GM12878 (cell line): ENCODE results near the gene LASP1. TPM values are rescaled to one million over a fixed set of nuclear protein-coding genes. Genes with fewer than 3 reads are reported as not detected.

Experiments
- BMI1 ChIP-seq: fragments of 450-650 bp; IDR thresholded peaks from 2 replicates; pipeline ENCODE4 v1.6.1; 2016; ENCODE audit warnings: mild to moderate bottlenecking, moderate library complexity, borderline replicate concordance
- EGR1 ChIP-seq, 2 experiments: IDR thresholded peaks; 1 replicate in 1 of 2; 2 replicates in 1 of 2; pipeline ENCODE4 v1.6.1; 2011 to 2012; ENCODE audit warnings: low read depth in 2 of 2, low read length in 2 of 2, borderline replicate concordance in 1 of 2, mild to moderate bottlenecking in 1 of 2, moderate library complexity in 1 of 2
- MTA3 ChIP-seq: IDR thresholded peaks from 2 replicates; pipeline ENCODE4 v1.6.1; 2012; ENCODE audit warnings: low read length, inconsistent platforms, borderline replicate concordance
- MYB ChIP-seq: fragments of 150-350 bp; IDR thresholded peaks from 2 replicates; pipeline ENCODE4 v1.6.1; 2014; ENCODE audit warnings: mild to moderate bottlenecking, low read depth, low read length, borderline replicate concordance
- NBN ChIP-seq: fragments of 450-650 bp; IDR thresholded peaks from 2 replicates; pipeline ENCODE4 v1.6.1; 2016
- POLR2AphosphoS2 ChIP-seq: IDR thresholded peaks from 2 replicates; pipeline ENCODE4 v1.6.1; 2011; ENCODE audit warnings: low read depth, mild to moderate bottlenecking, low read length, improper control_type of control experiment, moderate library complexity
- RELA ChIP-seq: fragments of 450-650 bp; IDR thresholded peaks from 2 replicates; pipeline ENCODE4 v1.8.0; 2014; ENCODE audit warnings: borderline replicate concordance; ENCODE audit not compliant: partially characterized antibody
- SMAD5 ChIP-seq: IDR thresholded peaks from 2 replicates; pipeline ENCODE4 v1.6.1; 2016; ENCODE audit warnings: antibody characterized with exemption, low read depth
- SUZ12 ChIP-seq: fragments of 200-600 bp; sonication (generic); IDR thresholded peaks from one replicate; pipeline ENCODE4 v1.6.1; 2018; ENCODE audit warnings: antibody characterized with exemption, mild to moderate bottlenecking; ENCODE audit not compliant: unreplicated experiment
- TARDBP ChIP-seq: IDR thresholded peaks from 2 replicates; pipeline ENCODE4 v1.6.1; 2016; ENCODE audit warnings: borderline replicate concordance
- WRNIP1 ChIP-seq: IDR thresholded peaks from 2 replicates; pipeline ENCODE4 v1.6.1; 2011; ENCODE audit warnings: low read depth, low read length, improper control_type of control experiment, borderline replicate concordance
- ZBED1 ChIP-seq: IDR thresholded peaks from 2 replicates; pipeline ENCODE4 v1.6.1; 2016; ENCODE audit warnings: borderline replicate concordance
- ZZZ3 ChIP-seq: IDR thresholded peaks from 2 replicates; pipeline ENCODE4 v1.6.1; 2011; ENCODE audit warnings: low read depth; ENCODE audit not compliant: control insufficient read depth, insufficient read length
- polyA plus RNA-seq, 11 experiments: library from polyadenylated mRNA; depleted of rRNA in 4 of 11; unstranded in 6 of 11; stranded (reverse) in 5 of 11; fragments of >200 nt; fragmentation: Nextera tagmentation in 4 of 11; fragmentation: Illumina TruSeq in 1 of 11; extraction: Ambion mirVana in 4 of 11; extraction: Trizol in 1 of 11; gene quantifications; 1 replicate in 1 of 11; 2 replicates in 10 of 11; pipeline versions ENCODE4 v1.2.1 to v1.2.3, GENCODE V29; 2011 to 2016; ENCODE audit warnings: inconsistent platforms in 2 of 11, missing spikeins in 2 of 11, low read depth in 1 of 11
- total RNA-seq, 4 experiments: library from RNA; depleted of rRNA in 3 of 4; stranded (reverse); fragments of >200 nt in 3 of 4; fragmentation: Illumina TruSeq in 1 of 4; extraction: Trizol in 1 of 4; gene quantifications; 2 replicates each; pipeline versions ENCODE4 v1.2.1 to v1.2.3, GENCODE V29; 2013 to 2021
- TF ChIP-seq, protein P1 (sequence below): fragments of 450-650 bp; IDR thresholded peaks from 2 replicates; pipeline ENCODE4 v1.6.1; 2017; ENCODE audit warnings: low read depth, mild to moderate bottlenecking, moderate library complexity
- TF ChIP-seq, protein P2 (sequence below): fragments of 450-650 bp; IDR thresholded peaks from 2 replicates; pipeline ENCODE4 v1.6.1; 2017; ENCODE audit warnings: mild to moderate bottlenecking
- TF ChIP-seq, protein P3 (sequence below): fragments of 450-650 bp; conservative IDR thresholded peaks from 2 replicates; pipeline ENCODE4 v1.6.1; 2017; ENCODE audit warnings: mild to moderate bottlenecking, moderate library complexity
- TF ChIP-seq, protein P4 (sequence below): IDR thresholded peaks from 2 replicates; pipeline ENCODE4 v1.6.1; 2011; ENCODE audit warnings: borderline replicate concordance, low read depth, mild to moderate bottlenecking, moderate library complexity, mixed read lengths, low read length; ENCODE audit not compliant: insufficient read depth; ENCODE audit errors: extremely low read length
- TF ChIP-seq, protein P5 (sequence below): IDR thresholded peaks from 2 replicates; pipeline ENCODE4 v1.6.1; 2011; ENCODE audit warnings: borderline replicate concordance, low read depth, mild to moderate bottlenecking, moderate library complexity, low read length; ENCODE audit not compliant: insufficient read depth, poor library complexity, severe bottlenecking
- TF ChIP-seq, protein P6 (sequence below): fragments of 450-650 bp; IDR thresholded peaks from 2 replicates; pipeline ENCODE4 v1.6.1; 2016; ENCODE audit warnings: mild to moderate bottlenecking

LASP1 gene
- total and polyA plus RNA-seq, 10 of the 15 experiments (the other 5 are each of a cell fraction or from before 2014, with no cell fraction given): 21.0 to 114 (median 59.3) TPM

DNA sequence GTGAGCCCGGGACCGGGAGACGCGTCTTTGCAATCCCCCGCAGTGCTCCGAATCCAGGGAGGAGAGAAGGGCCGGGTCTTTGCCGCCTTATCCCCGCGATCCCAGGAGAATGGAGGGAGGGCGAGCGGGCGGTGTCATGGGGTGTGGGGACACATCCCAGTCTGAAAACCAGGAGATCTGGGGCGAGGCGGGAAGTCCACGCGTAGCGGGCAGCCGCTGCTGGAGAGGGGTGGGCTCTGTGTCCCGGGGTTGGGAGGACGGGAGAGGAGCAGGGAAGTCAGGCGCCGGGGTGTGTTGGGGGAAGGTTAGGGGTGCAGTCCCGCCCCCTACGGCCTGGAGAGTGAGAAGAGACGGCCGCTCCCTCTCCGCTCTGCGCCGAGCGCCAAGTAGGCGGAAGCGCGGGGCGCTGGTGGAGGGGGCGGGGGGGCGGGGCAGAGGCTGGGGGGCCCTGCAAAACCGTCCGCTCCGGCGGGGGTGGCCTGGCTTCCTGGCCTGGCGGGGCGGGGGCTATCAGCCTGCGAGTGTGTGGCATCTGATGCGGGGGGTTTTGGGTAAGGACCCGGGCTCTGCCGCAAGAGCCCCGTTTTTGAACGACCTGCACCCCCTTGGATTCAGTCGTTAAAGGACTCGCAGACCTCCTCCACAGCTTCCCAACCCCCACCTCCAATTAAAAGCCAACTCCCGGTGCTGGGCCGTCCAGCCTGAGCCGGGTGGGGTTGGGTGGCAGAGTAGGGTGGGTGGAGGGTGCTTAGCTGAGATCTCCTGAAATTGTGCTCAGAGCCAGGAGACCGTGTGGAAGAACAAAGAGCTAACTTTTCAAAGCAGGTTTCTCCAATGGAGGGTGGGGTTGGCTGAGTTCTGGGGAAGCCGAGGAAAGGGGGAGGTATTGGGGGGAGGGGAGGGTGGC lies 654 bp downstream of the LASP1 start (continued):
- TF ChIP-seq MTA3 (no peak; the same call in 1 of the 2 replicates), ZBED1 (no peak), ZZZ3 (no peak), WRNIP1 (no peak), MYB (no peak), SUZ12 (no peak), SMAD5 (no peak), BMI1 (no peak), RELA (no peak), EGR1 (IDR thresholded peaks at IDR 0.05; ENCODE audit: borderline replicate concordance in 1 of 2, low read depth in 2 of 2, low read length in 2 of 2) (peak in 1 of 2 experiments; percentile 68; a peak in 1 of 3 replicates), POLR2AphosphoS2 (no peak), NBN (peak; percentile 73; the same call in 1 of the 2 replicates), TARDBP (no peak)
- TF ChIP-seq, protein P1, sequence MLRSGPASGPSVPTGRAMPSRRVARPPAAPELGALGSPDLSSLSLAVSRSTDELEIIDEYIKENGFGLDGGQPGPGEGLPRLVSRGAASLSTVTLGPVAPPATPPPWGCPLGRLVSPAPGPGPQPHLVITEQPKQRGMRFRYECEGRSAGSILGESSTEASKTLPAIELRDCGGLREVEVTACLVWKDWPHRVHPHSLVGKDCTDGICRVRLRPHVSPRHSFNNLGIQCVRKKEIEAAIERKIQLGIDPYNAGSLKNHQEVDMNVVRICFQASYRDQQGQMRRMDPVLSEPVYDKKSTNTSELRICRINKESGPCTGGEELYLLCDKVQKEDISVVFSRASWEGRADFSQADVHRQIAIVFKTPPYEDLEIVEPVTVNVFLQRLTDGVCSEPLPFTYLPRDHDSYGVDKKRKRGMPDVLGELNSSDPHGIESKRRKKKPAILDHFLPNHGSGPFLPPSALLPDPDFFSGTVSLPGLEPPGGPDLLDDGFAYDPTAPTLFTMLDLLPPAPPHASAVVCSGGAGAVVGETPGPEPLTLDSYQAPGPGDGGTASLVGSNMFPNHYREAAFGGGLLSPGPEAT: 0 out of 2 replicates have a peak, but pooled peaks have one; percentile 21
- TF ChIP-seq, protein P2, sequence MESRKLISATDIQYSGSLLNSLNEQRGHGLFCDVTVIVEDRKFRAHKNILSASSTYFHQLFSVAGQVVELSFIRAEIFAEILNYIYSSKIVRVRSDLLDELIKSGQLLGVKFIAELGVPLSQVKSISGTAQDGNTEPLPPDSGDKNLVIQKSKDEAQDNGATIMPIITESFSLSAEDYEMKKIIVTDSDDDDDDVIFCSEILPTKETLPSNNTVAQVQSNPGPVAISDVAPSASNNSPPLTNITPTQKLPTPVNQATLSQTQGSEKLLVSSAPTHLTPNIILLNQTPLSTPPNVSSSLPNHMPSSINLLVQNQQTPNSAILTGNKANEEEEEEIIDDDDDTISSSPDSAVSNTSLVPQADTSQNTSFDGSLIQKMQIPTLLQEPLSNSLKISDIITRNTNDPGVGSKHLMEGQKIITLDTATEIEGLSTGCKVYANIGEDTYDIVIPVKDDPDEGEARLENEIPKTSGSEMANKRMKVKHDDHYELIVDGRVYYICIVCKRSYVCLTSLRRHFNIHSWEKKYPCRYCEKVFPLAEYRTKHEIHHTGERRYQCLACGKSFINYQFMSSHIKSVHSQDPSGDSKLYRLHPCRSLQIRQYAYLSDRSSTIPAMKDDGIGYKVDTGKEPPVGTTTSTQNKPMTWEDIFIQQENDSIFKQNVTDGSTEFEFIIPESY: no peak
- TF ChIP-seq, protein P3, sequence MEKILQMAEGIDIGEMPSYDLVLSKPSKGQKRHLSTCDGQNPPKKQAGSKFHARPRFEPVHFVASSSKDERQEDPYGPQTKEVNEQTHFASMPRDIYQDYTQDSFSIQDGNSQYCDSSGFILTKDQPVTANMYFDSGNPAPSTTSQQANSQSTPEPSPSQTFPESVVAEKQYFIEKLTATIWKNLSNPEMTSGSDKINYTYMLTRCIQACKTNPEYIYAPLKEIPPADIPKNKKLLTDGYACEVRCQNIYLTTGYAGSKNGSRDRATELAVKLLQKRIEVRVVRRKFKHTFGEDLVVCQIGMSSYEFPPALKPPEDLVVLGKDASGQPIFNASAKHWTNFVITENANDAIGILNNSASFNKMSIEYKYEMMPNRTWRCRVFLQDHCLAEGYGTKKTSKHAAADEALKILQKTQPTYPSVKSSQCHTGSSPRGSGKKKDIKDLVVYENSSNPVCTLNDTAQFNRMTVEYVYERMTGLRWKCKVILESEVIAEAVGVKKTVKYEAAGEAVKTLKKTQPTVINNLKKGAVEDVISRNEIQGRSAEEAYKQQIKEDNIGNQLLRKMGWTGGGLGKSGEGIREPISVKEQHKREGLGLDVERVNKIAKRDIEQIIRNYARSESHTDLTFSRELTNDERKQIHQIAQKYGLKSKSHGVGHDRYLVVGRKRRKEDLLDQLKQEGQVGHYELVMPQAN: peak; percentile 88; the same call in 1 of the 2 replicates
- TF ChIP-seq, protein P4, sequence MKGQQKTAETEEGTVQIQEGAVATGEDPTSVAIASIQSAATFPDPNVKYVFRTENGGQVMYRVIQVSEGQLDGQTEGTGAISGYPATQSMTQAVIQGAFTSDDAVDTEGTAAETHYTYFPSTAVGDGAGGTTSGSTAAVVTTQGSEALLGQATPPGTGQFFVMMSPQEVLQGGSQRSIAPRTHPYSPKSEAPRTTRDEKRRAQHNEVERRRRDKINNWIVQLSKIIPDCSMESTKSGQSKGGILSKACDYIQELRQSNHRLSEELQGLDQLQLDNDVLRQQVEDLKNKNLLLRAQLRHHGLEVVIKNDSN: no peak
- TF ChIP-seq, protein P5, sequence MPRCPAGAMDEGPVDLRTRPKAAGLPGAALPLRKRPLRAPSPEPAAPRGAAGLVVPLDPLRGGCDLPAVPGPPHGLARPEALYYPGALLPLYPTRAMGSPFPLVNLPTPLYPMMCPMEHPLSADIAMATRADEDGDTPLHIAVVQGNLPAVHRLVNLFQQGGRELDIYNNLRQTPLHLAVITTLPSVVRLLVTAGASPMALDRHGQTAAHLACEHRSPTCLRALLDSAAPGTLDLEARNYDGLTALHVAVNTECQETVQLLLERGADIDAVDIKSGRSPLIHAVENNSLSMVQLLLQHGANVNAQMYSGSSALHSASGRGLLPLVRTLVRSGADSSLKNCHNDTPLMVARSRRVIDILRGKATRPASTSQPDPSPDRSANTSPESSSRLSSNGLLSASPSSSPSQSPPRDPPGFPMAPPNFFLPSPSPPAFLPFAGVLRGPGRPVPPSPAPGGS: no peak
- TF ChIP-seq, protein P6, sequence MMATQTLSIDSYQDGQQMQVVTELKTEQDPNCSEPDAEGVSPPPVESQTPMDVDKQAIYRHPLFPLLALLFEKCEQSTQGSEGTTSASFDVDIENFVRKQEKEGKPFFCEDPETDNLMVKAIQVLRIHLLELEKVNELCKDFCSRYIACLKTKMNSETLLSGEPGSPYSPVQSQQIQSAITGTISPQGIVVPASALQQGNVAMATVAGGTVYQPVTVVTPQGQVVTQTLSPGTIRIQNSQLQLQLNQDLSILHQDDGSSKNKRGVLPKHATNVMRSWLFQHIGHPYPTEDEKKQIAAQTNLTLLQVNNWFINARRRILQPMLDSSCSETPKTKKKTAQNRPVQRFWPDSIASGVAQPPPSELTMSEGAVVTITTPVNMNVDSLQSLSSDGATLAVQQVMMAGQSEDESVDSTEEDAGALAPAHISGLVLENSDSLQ: no peak
